Measurements from ENCODE around the gene SLC22A8. TPM values are rescaled to one million over a fixed set of nuclear protein-coding genes. Genes with fewer than 3 reads are reported as not detected.

SLC22A8 gene
- total RNA-seq, 1 experiment from 2014 or later = not detected

DNA sequence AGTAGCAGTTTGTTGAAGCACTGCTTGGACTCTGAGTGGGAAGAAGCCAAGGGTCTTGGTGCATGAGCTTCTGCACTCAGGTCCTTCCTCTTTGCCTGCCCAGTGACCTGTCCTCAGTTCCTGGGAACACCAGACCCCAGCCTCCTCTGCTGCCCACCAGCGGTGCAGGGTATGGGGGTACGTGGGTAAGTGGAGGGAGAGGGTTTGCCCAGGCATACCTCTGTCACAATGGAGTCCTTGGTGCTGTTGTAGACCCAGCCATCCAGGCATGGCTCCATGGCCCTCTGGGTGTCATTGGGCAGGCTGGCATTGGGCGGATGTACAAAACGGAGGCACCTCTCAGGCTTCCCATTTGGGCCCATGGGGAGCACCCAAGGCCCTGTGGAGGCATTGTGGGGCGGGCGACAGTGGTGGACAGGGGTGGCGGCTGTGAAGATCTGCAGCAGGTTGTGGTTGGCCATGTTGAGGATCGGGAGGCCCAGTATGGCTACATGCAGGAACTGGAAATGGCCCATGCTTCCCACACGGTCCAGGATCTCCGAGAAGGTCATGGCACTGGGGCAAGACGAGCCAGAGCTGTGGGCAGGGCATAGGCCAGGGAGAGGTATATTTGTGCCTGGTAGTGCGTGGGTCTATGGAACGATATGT lies 1.1 kb downstream of the SLC22A8 start:
- no TSS peak for BruUV-seq (replicated peaks)
- no peak overlapping the region for H3K27ac ChIP-seq (ENCODE audit: low read depth, low read length, poor library complexity, severe bottlenecking)
- no peak overlapping the region for H3K4me3 ChIP-seq (ENCODE audit: low read depth, low read length, poor library complexity, severe bottlenecking)
- ChIA-PET CTCF (no interaction called here), POLR2A (ENCODE audit: low non-redundant PET) (no interaction called here)
- TF ChIP-seq EZH2 (IDR thresholded peaks at IDR 0.05; ENCODE audit: borderline replicate concordance, low read depth, low read length, poor library complexity, severe bottlenecking) = no peak
- TF ChIP-seq, protein P1, sequence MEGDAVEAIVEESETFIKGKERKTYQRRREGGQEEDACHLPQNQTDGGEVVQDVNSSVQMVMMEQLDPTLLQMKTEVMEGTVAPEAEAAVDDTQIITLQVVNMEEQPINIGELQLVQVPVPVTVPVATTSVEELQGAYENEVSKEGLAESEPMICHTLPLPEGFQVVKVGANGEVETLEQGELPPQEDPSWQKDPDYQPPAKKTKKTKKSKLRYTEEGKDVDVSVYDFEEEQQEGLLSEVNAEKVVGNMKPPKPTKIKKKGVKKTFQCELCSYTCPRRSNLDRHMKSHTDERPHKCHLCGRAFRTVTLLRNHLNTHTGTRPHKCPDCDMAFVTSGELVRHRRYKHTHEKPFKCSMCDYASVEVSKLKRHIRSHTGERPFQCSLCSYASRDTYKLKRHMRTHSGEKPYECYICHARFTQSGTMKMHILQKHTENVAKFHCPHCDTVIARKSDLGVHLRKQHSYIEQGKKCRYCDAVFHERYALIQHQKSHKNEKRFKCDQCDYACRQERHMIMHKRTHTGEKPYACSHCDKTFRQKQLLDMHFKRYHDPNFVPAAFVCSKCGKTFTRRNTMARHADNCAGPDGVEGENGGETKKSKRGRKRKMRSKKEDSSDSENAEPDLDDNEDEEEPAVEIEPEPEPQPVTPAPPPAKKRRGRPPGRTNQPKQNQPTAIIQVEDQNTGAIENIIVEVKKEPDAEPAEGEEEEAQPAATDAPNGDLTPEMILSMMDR (conservative IDR thresholded peaks at IDR 0.05; ENCODE audit: low read depth, low read length) = no peak
- intact Hi-C loops (cut with micrococcal nuclease; ENCODE audit: unreplicated experiment) = no loop called here
- no peak for DNase-seq (ENCODE audit: low spot score)
- no peaks in the 10 kb centered on the region for H3K27me3 ChIP-seq (replicated peaks; ENCODE audit: insufficient read depth, low read depth, low read length, poor library complexity)
- H3K4me1 ChIP-seq (ENCODE audit: insufficient read depth, low read length, poor library complexity, severe bottlenecking) = peaks cover 9% of the 10 kb centered on the region
- no peaks in the 10 kb centered on the region for H3K36me3 ChIP-seq (ENCODE audit: insufficient read depth, low read length, poor library complexity, severe bottlenecking)
- no peaks in the 10 kb centered on the region for H3K9me3 ChIP-seq (ENCODE audit: low read depth, low read length, poor library complexity, severe bottlenecking)

DNA sequence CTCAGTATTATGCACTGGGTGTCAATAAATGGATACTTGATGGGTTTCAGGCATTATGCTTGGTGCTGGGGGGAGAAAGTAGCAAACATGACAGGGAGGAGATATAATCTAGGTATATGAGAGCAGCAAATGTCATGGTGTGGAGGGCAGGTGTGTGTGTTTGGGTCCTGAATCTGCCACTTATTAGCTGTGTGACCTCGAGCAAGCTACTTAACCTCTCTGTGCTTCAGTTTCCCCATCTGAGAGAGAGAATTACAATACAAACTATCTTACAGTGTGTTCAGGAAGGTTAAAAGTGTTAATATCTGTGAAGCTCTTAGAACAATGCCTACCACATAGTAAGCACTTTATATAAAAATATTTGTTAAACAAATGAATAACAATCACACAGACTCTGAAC lies 2.8 kb downstream of the SLC22A8 start:
- BruUV-seq (replicated peaks) = no TSS peak
- Histone ChIP-seq H3K4me3 (ENCODE audit: low read depth, low read length, poor library complexity, severe bottlenecking) (no peak overlapping the region), H3K36me3 (ENCODE audit: insufficient read depth, low read length, poor library complexity, severe bottlenecking) (no peaks in the 10 kb centered on the region), H3K27me3 (replicated peaks; ENCODE audit: insufficient read depth, low read depth, low read length, poor library complexity) (no peaks in the 10 kb centered on the region), H3K4me1 (ENCODE audit: insufficient read depth, low read length, poor library complexity, severe bottlenecking) (peaks cover 7% of the 10 kb centered on the region), H3K27ac (ENCODE audit: low read depth, low read length, poor library complexity, severe bottlenecking) (no peak overlapping the region), H3K9me3 (ENCODE audit: low read depth, low read length, poor library complexity, severe bottlenecking) (no peaks in the 10 kb centered on the region)
- intact Hi-C loops (cut with micrococcal nuclease; ENCODE audit: unreplicated experiment) = no loop called here
- TF ChIP-seq, protein P1 (conservative IDR thresholded peaks at IDR 0.05; ENCODE audit: low read depth, low read length) = no peak
- TF ChIP-seq EZH2 (IDR thresholded peaks at IDR 0.05; ENCODE audit: borderline replicate concordance, low read depth, low read length, poor library complexity, severe bottlenecking) = no peak
- ChIA-PET POLR2A (ENCODE audit: low non-redundant PET) (no interaction called here), CTCF (no interaction called here)
- no peak for DNase-seq (ENCODE audit: low spot score)

DNA sequence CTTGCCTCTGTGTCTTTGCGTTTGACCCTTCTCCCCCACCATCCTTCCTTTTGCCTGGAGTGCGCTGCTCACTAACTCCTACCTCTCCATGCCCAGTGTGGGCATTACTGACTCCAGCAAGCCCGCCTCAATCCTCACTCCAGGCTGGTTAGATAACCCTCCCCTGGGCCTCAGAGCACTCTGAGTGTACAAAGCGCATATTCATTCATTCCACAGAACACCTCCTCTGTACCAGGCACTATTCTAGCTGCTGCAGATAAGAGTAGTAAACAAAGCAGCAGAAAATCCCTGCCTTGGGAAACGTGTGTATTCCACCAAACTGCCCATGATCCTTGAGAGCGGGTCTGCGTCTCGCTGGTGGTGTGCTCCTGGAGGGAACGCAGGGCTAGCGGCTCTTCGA lies 3.2 kb downstream of the SLC22A8 start:
- POLR2A ChIA-PET (ENCODE audit: low non-redundant PET) = no interaction called here

More for the DNA sequence above, 3.2 kb downstream of the SLC22A8 start:
- Histone ChIP-seq H3K27ac (ENCODE audit: low read depth, low read length, poor library complexity, severe bottlenecking) (no peak overlapping the region), H3K4me1 (ENCODE audit: insufficient read depth, low read length, poor library complexity, severe bottlenecking) (peaks cover 3% of the 10 kb centered on the region), H3K4me3 (ENCODE audit: low read depth, low read length, poor library complexity, severe bottlenecking) (no peak overlapping the region), H3K9me3 (ENCODE audit: low read depth, low read length, poor library complexity, severe bottlenecking) (no peaks in the 10 kb centered on the region), H3K36me3 (ENCODE audit: insufficient read depth, low read length, poor library complexity, severe bottlenecking) (no peaks in the 10 kb centered on the region), H3K27me3 (replicated peaks; ENCODE audit: insufficient read depth, low read depth, low read length, poor library complexity) (no peaks in the 10 kb centered on the region)
- BruUV-seq (replicated peaks) = no TSS peak
- intact Hi-C loops (cut with micrococcal nuclease; ENCODE audit: unreplicated experiment) = no loop called here
- CTCF ChIA-PET = no interaction called here
- TF ChIP-seq, protein P1 (conservative IDR thresholded peaks at IDR 0.05; ENCODE audit: low read depth, low read length) = no peak
- TF ChIP-seq EZH2 (IDR thresholded peaks at IDR 0.05; ENCODE audit: borderline replicate concordance, low read depth, low read length, poor library complexity, severe bottlenecking) = no peak
- DNase-seq (ENCODE audit: low spot score) = no peak

All from A673 (cell line).